ENCODE measurements around the gene AFAP1L2.

- TF ChIP-seq POLR2A (IDR thresholded peaks at IDR 0.05) (no peak), CTCF (IDR thresholded peaks at IDR 0.05) (no peak)
Observed at GRCh38 chr10:114442091-114442630, 37.9 kb upstream of the AFAP1L2 start.

Measured in Peyer's patch (tissue), 4 donors.